Suprapubic skin (tissue), 3 donors: Measurements from ENCODE around the gene PUM1.

Experiments
- CTCF ChIP-seq, 2 donors: fragments of 200-600 bp in 1 of 2; fragments of 450-650 bp in 1 of 2; sonication (generic) in 1 of 2; IDR thresholded peaks; one replicate each; pipeline ENCODE4 v1.5.1; 2016 to 2019; ENCODE audit warnings: antibody characterized with exemption in 2 of 2, mild to moderate bottlenecking in 1 of 2, moderate library complexity in 1 of 2
- EP300 ChIP-seq: sonication (generic); formaldehyde crosslinking; IDR thresholded peaks from one replicate; pipeline ENCODE4 v1.6.1; 2017; ENCODE audit warnings: antibody characterized with exemption
- POLR2A ChIP-seq, 2 donors: fragments of 450-650 bp; IDR thresholded peaks; one replicate each; pipeline ENCODE4 v1.6.1; 2017; ENCODE audit warnings: antibody characterized with exemption in 2 of 2, mild to moderate bottlenecking in 2 of 2, moderate library complexity in 2 of 2

- no peak for TF ChIP-seq POLR2A (IDR thresholded peaks at IDR 0.05)
- TF ChIP-seq CTCF (IDR thresholded peaks at IDR 0.05) = no peak
- no peak for TF ChIP-seq EP300
Measured at GRCh38 chr1:30971496-30971895, 94.0 kb downstream of the PUM1 start.
